ENCODE measurements around the gene MAP2K7.
"Not testable (repeated sequence)": the region's sequence is repeated elsewhere in the genome, so short reads cannot be mapped to it uniquely, and the experiment has no call there.

The MAP2K7 gene

GRCh38 chr19:7928741-7929701, 25.3 kb downstream of the MAP2K7 start:
- peaks cover 20% of the 10 kb centered on the region for H3K4me1 Mint-ChIP-seq
- no peak overlapping the region for H3K4me3 Mint-ChIP-seq
- DNase-seq: peak; percentile 72
- no peaks in the 10 kb centered on the region for H3K36me3 Mint-ChIP-seq (ENCODE audit: low read depth)
- peak overlapping the region; percentile 48 for H3K27ac Mint-ChIP-seq
- no peaks in the 10 kb centered on the region for H3K27me3 Mint-ChIP-seq (ENCODE audit: low read depth, poor library complexity)
- peak; percentile 51 for TF ChIP-seq CTCF (IDR thresholded peaks at IDR 0.05)
- no peaks in the 10 kb centered on the region for H3K9me3 Mint-ChIP-seq

- H3K9me3 Mint-ChIP-seq; H3K27ac Mint-ChIP-seq; H3K27me3 Mint-ChIP-seq (ENCODE audit: low read depth, poor library complexity); DNase-seq; H3K36me3 Mint-ChIP-seq (ENCODE audit: low read depth); H3K4me3 Mint-ChIP-seq: not testable (repeated sequence)
- H3K4me1 Mint-ChIP-seq: peaks cover 20% of the 10 kb centered on the region
Measured at GRCh38 chr19:7930030-7930429, 26.4 kb downstream of the MAP2K7 start.

GRCh38 chr19:7930765-7931164, 27.1 kb downstream of the MAP2K7 start:
- no peak overlapping the region for H3K4me3 Mint-ChIP-seq
- TF ChIP-seq CTCF (IDR thresholded peaks at IDR 0.05): no peak
- no peaks in the 10 kb centered on the region for H3K9me3 Mint-ChIP-seq
- H3K36me3 Mint-ChIP-seq (ENCODE audit: low read depth): peaks cover 3% of the 10 kb centered on the region
- H3K4me1 Mint-ChIP-seq: peaks cover 20% of the 10 kb centered on the region
- DNase-seq: no peak
- no peak overlapping the region for H3K27ac Mint-ChIP-seq
- H3K27me3 Mint-ChIP-seq (ENCODE audit: low read depth, poor library complexity): no peaks in the 10 kb centered on the region

GRCh38 chr19:7931221-7932061, 27.8 kb downstream of the MAP2K7 start:
- Mint-ChIP-seq H3K36me3 (ENCODE audit: low read depth) (peaks cover 9% of the 10 kb centered on the region), H3K27me3 (ENCODE audit: low read depth, poor library complexity) (no peaks in the 10 kb centered on the region), H3K9me3 (no peaks in the 10 kb centered on the region), H3K27ac (no peak overlapping the region), H3K4me3 (no peak overlapping the region), H3K4me1 (peaks cover 18% of the 10 kb centered on the region)
- no peak for DNase-seq
- TF ChIP-seq CTCF (IDR thresholded peaks at IDR 0.05): no peak

- Mint-ChIP-seq H3K4me1 (peaks cover 14% of the 10 kb centered on the region), H3K36me3 (ENCODE audit: low read depth) (peaks cover 10% of the 10 kb centered on the region), H3K9me3 (no peaks in the 10 kb centered on the region), H3K27me3 (ENCODE audit: low read depth, poor library complexity) (no peaks in the 10 kb centered on the region), H3K4me3 (no peak overlapping the region), H3K27ac (no peak overlapping the region)
- no peak for TF ChIP-seq CTCF (IDR thresholded peaks at IDR 0.05)
- DNase-seq: no peak
Measured at GRCh38 chr19:7932276-7932929, 28.7 kb downstream of the MAP2K7 start.

- H3K27me3 Mint-ChIP-seq (ENCODE audit: low read depth, poor library complexity): no peaks in the 10 kb centered on the region
Measured at GRCh38 chr19:7932930-7933300, 29.2 kb downstream of the MAP2K7 start.

More at GRCh38 chr19:7932930-7933300, 29.2 kb downstream of the MAP2K7 start:
- no peak for DNase-seq
- TF ChIP-seq CTCF (IDR thresholded peaks at IDR 0.05): no peak
- Mint-ChIP-seq H3K27ac (no peak overlapping the region), H3K4me3 (no peak overlapping the region), H3K36me3 (ENCODE audit: low read depth) (peaks cover 13% of the 10 kb centered on the region), H3K4me1 (peaks cover 14% of the 10 kb centered on the region), H3K9me3 (no peaks in the 10 kb centered on the region)

Data from nephron progenitor cell (in vitro differentiated cells).